Measurements from ENCODE around the gene SMIM21. TPM values are rescaled to one million over a fixed set of nuclear protein-coding genes. Genes with fewer than 3 reads are reported as not detected.
A peak's percentile ranks its signal among the peaks of the same experiment; 100 is the strongest.

SMIM21 gene
- total RNA-seq, 2 donors from 2014 or later, result not detected

- H3K9me3 Mint-ChIP-seq, result no peaks in the 10 kb centered on the region
- no peak for DNase-seq (ENCODE audit: low spot score in 2 of 2)
- peak in 1 of 2 donors; percentile 4 for ATAC-seq
- H3K36me3 Mint-ChIP-seq, result no peaks in the 10 kb centered on the region
- no peak overlapping the region for H3K27ac Mint-ChIP-seq
Observed at GRCh38 chr18:75364512-75365253, 62.8 kb downstream of the SMIM21 start.

- no peaks in the 10 kb centered on the region for H3K36me3 Mint-ChIP-seq
- no peak for DNase-seq (ENCODE audit: low spot score in 2 of 2)
- no peak for ATAC-seq
- no peak overlapping the region for H3K27ac Mint-ChIP-seq
- no peaks in the 10 kb centered on the region for H3K9me3 Mint-ChIP-seq
Observed at GRCh38 chr18:75363446-75364225, 63.9 kb downstream of the SMIM21 start.

DNA sequence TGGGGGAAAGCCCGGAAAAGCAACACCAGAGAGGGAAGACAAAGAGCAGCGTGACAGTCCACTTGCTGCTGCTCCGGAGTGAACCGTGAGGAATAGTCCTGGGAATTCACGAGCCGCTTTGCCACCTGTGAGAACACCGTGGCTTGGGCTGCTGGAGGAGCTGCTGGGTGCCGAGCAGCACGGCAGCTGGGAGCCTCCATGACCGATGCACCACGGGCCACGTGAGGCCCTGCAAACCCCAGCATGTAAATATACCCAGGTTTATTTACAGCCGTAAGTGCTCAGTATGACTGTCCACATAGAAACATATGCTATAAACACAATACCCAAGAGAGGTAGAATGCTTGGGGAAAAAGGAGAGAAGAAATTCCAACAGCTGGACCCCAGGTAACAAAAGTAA lies 65.1 kb downstream of the SMIM21 start:
- H3K36me3 Mint-ChIP-seq, result peaks cover under 1 to 1% of the 10 kb centered on the region in 2 donors
- ATAC-seq (no peak), DNase-seq (ENCODE audit: low spot score in 2 of 2) (no peak)
- peaks cover 1% of the 10 kb centered on the region in 2 donors for H3K9me3 Mint-ChIP-seq
- H3K27ac Mint-ChIP-seq, result no peak overlapping the region

GRCh38 chr18:75360941-75361340 lies 66.6 kb downstream of the SMIM21 start:
- peaks cover 7% of the 10 kb centered on the region in 2 donors for H3K36me3 Mint-ChIP-seq
- DNase-seq (ENCODE audit: low spot score in 2 of 2) (no peak), ATAC-seq (no peak)
- no peak overlapping the region for H3K27ac Mint-ChIP-seq
- peaks cover 8% of the 10 kb centered on the region in 2 donors for H3K9me3 Mint-ChIP-seq

- DNase-seq (ENCODE audit: low spot score in 2 of 2) (no peak), ATAC-seq (no peak)
- Mint-ChIP-seq H3K36me3 (peaks cover 7% of the 10 kb centered on the region in 2 donors), H3K27ac (no peak overlapping the region), H3K9me3 (peaks cover 8% of the 10 kb centered on the region in 2 donors)
Observed at GRCh38 chr18:75360215-75360614, 67.3 kb downstream of the SMIM21 start.

Other genes with a start within 250 kb of the SMIM21 start
- gene PTGR3, start 218.6 kb downstream of the SMIM21 start, total RNA-seq, result 10 to 100 TPM; 25.9 to 31.6 TPM
- gene TSHZ1, start 216.9 kb downstream of the SMIM21 start, total RNA-seq, result 10 to 100 TPM in 1 of 2 donors, 1 to 10 TPM in 1; 8.7 to 17.2 TPM